T-cell (primary cell): Measurements from ENCODE around the gene APOF. TPM values are rescaled to one million over a fixed set of nuclear protein-coding genes. Genes with fewer than 3 reads are reported as not detected.

Experiments
- ATAC-seq, 4 experiments: fragments of 200-7000 bp in 3 of 4; fragments of 150-1000 bp in 1 of 4; cut with Tn5 transposase; replicated peaks in 1 of 4; 1 replicate in 3 of 4; 2 replicates in 1 of 4; pipeline ENCODE4 v1.10.0; 2021; ENCODE audit warnings: moderate library complexity in 3 of 4, mild to moderate bottlenecking in 2 of 4, moderate number of reproducible peaks in 1 of 4
- CTCF ChIA-PET, 2 donors: fragments of 300-600 bp; sonication (Branson Sonifier 250); formaldehyde crosslinking; loops; one replicate each; lab custom pipeline; 2022; ENCODE audit warnings: antibody characterized with exemption in 2 of 2; lab: Charles Lee
- POLR2A ChIA-PET, 2 donors: fragments of 300-600 bp; sonication (Branson Sonifier 250); formaldehyde crosslinking; loops; one replicate each; lab custom pipeline; 2022; ENCODE audit warnings: antibody characterized with exemption in 2 of 2; lab: Charles Lee
- DNase-seq, 35 experiments: peaks; one replicate each; pipeline versions ENCODE4 v3.0.0 to v3.0.0-alpha.2; 2013 to 2023
- H3K27ac ChIP-seq: one replicate; pipeline ENCODE4 v1.5.1; 2013; ENCODE audit warnings: low read length
- H3K27me3 ChIP-seq, 2 experiments: replicated peaks in 1 of 2; 1 replicate in 1 of 2; 2 replicates in 1 of 2; pipeline versions ENCODE4 v1.6.1 to v1.7.0; 2013; ENCODE audit warnings: low read length in 1 of 2, mixed read lengths in 1 of 2; ENCODE audit not compliant: control insufficient read depth in 2 of 2, insufficient read depth in 2 of 2; ENCODE audit errors: extremely low read depth in 1 of 2
- H3K36me3 ChIP-seq, 2 donors: 1 replicate in 1 of 2; 2 replicates in 1 of 2; pipeline versions ENCODE4 v1.6.1 to v1.7.0; 2013; ENCODE audit warnings: low read length in 1 of 2; ENCODE audit not compliant: control insufficient read depth in 2 of 2, insufficient read depth in 1 of 2; ENCODE audit errors: extremely low read depth in 1 of 2
- H3K4me1 ChIP-seq, 2 experiments: 1 replicate in 1 of 2; 2 replicates in 1 of 2; pipeline versions ENCODE4 v1.6.1 to v1.7.0; 2013; ENCODE audit warnings: low read length in 2 of 2, mixed read lengths in 1 of 2; ENCODE audit not compliant: insufficient read depth in 2 of 2, control insufficient read depth in 1 of 2; ENCODE audit errors: extremely low read depth in 1 of 2
- H3K4me3 ChIP-seq, 2 donors: 1 replicate in 1 of 2; 2 replicates in 1 of 2; pipeline versions ENCODE4 v1.5.1 to v1.7.0; 2013; ENCODE audit warnings: mild to moderate bottlenecking in 2 of 2, low read length in 1 of 2, moderate library complexity in 1 of 2; ENCODE audit not compliant: control insufficient read depth in 1 of 2; ENCODE audit errors: extremely low read depth in 1 of 2
- H3K9me3 ChIP-seq: 2 replicates; pipeline ENCODE4 v1.7.0; 2013
- H3K27ac Mint-ChIP-seq, 2 donors: one replicate each; pipeline ENCODE4 v1.8.0; 2020 to 2021; ENCODE audit warnings: mild to moderate bottlenecking in 2 of 2, mixed read lengths in 2 of 2
- H3K27me3 Mint-ChIP-seq, 2 donors: one replicate each; pipeline ENCODE4 v1.8.0; 2021 to 2022; ENCODE audit warnings: mixed read lengths in 2 of 2
- H3K36me3 Mint-ChIP-seq: one replicate; pipeline ENCODE4 v1.8.0; 2021; ENCODE audit warnings: mixed read lengths
- H3K4me1 Mint-ChIP-seq, 3 donors: one replicate each; pipeline ENCODE4 v1.8.0; 2020 to 2022; ENCODE audit warnings: mixed read lengths in 3 of 3, mild to moderate bottlenecking in 1 of 3
- H3K4me3 Mint-ChIP-seq, 3 donors: one replicate each; pipeline ENCODE4 v1.8.0; 2020 to 2022; ENCODE audit warnings: mild to moderate bottlenecking in 3 of 3, mixed read lengths in 3 of 3, moderate library complexity in 3 of 3
- H3K9me3 Mint-ChIP-seq, 3 donors: one replicate each; pipeline ENCODE4 v1.8.0; 2020 to 2022; ENCODE audit warnings: mixed read lengths in 3 of 3
- WGBS: methylation state at CpG from one replicate; pipeline ENCODE4 v1.1.5; 2013; ENCODE audit warnings: missing lambda C conversion rate; ENCODE audit not compliant: insufficient coverage; 5-methylcytosine and 5-hydroxymethylcytosine counted together
- total RNA-seq, 35 experiments: library from RNA in 6 of 35; stranded (reverse) in 6 of 35; fragments of 120-200 nt in 1 of 35; gene quantifications; one replicate each; pipeline versions ENCODE4 v1.2.1 to v1.2.4 and lab custom pipeline; 2013 to 2026

The APOF gene
- total RNA-seq, 5 donors from 2014 or later (not counting 1 experiment from before 2014, with no cell fraction given): not detected

DNA sequence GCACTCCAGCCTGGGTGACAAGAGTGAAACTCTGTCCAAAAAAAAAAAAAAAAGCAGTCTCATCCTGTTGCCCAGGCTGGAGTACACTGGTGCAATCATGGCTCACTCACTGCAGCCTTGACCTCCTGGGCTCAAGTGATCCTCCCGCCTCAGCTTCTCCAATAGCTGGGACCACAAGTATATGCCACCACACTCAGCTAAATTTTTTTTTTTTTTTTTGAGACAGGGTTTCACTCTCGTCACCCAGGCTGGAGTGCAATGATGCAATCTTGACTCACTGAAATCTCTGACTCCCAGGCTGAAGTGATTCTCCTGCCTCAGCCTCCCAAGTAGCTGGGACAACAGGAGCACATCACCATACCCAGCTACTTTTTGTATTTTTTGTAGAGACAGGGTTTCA is 41.6 kb downstream of the APOF start:
- ChIA-PET POLR2A (interaction anchor here (0.6 to 0.7 kb wide), 4 partner anchors 39 to 216 kb away, joined by 3 to 5 read pairs (median 4); partner anchors contain the start of gene STAT2 (in 1 of the 2)), CTCF (no interaction called here)
- Histone ChIP-seq H3K4me1 (peaks cover 0 to 6% of the 10 kb centered on the region in 2 experiments), H3K36me3 (peaks cover 6 to 55% of the 10 kb centered on the region in 2 donors), H3K4me3 (no peak overlapping the region), H3K27ac (no peak overlapping the region), H3K9me3 (no peaks in the 10 kb centered on the region), H3K27me3 (no peaks in the 10 kb centered on the region)
- no peak for DNase-seq
- ATAC-seq: no peak
- 100% methylated on average over 1 of the region's 2 CpGs for WGBS
- Mint-ChIP-seq H3K27ac (no peak overlapping the region), H3K27me3 (no peaks in the 10 kb centered on the region), H3K4me1 (peaks cover 0 to 6% (median 4%) of the 10 kb centered on the region in 3 donors), H3K36me3 (peaks cover 39% of the 10 kb centered on the region), H3K9me3 (no peaks in the 10 kb centered on the region), H3K4me3 (no peak overlapping the region)

DNA sequence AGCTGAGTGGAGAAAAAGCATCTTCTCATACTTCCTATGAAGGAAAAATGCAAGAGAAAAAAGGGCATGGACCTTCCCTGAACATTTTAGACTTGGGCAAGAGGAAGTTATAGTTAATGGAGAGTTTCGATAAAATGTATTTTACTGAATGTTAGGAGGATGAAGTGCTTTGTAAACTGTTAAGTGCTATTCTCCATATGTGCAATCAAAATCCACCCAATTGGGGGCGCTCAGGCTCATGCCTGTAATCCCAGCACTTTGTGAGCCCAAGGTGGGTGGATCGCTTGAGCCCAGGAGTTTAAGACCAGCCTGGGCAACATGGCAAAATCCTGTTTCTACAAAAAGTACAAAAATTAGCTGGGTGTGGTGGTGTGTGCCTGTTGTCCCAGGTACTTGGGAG is 45.0 kb downstream of the APOF start:
- Histone ChIP-seq H3K4me1 (peaks cover 9 to 17% of the 10 kb centered on the region in 2 experiments), H3K27me3 (no peaks in the 10 kb centered on the region), H3K27ac (no peak overlapping the region), H3K36me3 (peaks cover 0 to 29% of the 10 kb centered on the region in 2 donors), H3K9me3 (no peaks in the 10 kb centered on the region), H3K4me3 (no peak overlapping the region)
- ChIA-PET CTCF (interaction anchor here in 1 of 2 donors (2.7 kb wide), 1 partner anchor 146 kb away, joined by 15 read pairs; no protein-coding TSS in a partner anchor), POLR2A (no interaction called here)
- H3K4me3 Mint-ChIP-seq: no peak overlapping the region
- H3K36me3 Mint-ChIP-seq: peaks cover 12% of the 10 kb centered on the region
- DNase-seq (no peak), ATAC-seq (no peak)
- H3K27ac Mint-ChIP-seq: peak overlapping the region; percentile 19 to 44
- WGBS: 84% methylated on average over 2 of the region's 3 CpGs
- no peaks in the 10 kb centered on the region for H3K27me3 Mint-ChIP-seq
- peaks cover 11 to 19% (median 19%) of the 10 kb centered on the region in 3 donors for H3K4me1 Mint-ChIP-seq
- no peaks in the 10 kb centered on the region for H3K9me3 Mint-ChIP-seq

DNA sequence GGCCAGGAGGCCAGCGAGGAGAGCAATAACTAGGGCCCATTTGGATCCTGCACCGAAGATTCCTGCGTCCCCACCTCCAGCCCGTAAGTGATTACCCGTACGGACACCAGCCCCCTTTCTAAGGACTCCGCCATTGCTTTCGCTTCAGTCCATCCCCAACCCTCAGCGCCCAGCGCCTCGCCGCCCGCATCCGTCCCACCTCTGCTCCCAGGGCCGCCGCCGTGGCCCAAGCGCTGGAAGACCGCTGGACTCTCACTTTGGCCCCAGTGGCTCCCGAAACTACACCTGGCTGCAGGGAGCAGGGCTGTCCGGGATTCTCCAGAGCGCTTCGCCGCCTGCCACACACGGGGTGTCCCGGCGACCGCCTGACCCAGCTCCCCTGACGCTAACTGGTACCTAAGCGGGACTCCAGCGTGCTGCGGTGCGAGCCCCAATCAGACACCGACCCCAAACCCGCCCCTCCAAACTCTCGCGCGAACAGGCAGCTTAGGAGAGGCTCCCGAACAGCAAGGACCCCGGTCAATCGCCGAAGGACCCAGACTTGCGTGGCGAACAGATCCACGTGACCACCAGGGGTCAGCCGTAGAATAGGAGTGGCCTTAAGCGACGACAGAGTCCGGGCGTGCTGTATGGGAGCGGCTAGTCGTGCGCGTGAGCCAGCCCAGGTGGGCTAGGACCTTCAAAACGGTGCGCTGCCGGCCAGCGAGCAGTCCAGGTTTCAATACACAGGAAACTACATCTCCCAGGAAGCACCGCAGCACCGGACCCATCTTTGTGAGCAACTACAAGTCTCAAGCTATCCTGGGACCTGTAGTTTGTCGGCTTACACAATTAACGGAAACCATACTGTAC is 46.8 kb downstream of the APOF start, which contains the start of gene CNPY2:
CNPY2 (minus strand) TSS at position 367 of the 852 bp plus-strand sequence. CDS start 771 bp downstream, outside the sequence.
- Mint-ChIP-seq H3K9me3 (no peaks in the 10 kb centered on the region), H3K27me3 (no peaks in the 10 kb centered on the region), H3K4me3 (peak within 1 kb of the TSS; percentile 97 to 99 (median 97)), H3K4me1 (peaks cover 11 to 19% (median 19%) of the 10 kb centered on the region in 3 donors), H3K27ac (peak within 1 kb of the TSS; percentile 97 to 99), H3K36me3 (peaks cover 7% of the 10 kb centered on the region)
- Histone ChIP-seq H3K4me3 (peak within 1 kb of the TSS; percentile 66 to 96), H3K27me3 (no peaks in the 10 kb centered on the region), H3K4me1 (peaks cover 9 to 17% of the 10 kb centered on the region in 2 experiments), H3K36me3 (peaks cover 0 to 32% of the 10 kb centered on the region in 2 donors), H3K9me3 (no peaks in the 10 kb centered on the region), H3K27ac (peak within 1 kb of the TSS; percentile 79)
- ChIA-PET CTCF (interaction anchor here (0.5 to 2.7 kb wide), 14 partner anchors 10 to 342 kb away, joined by 3 to 21 read pairs (median 4); partner anchors contain the start of genes COQ10A (in 1 of the 2), IL23A (in 1 of the 2), PA2G4 (in 1 of the 2) and PAN2 (in 1 of the 2)), POLR2A (interaction anchor here (0.6 to 2.0 kb wide), 7 partner anchors 14 to 410 kb away, joined by 3 to 17 read pairs (median 4); partner anchors contain the start of gene STAT2 (in 2 of the 2))
- DNase-seq (peak; percentile 86 to 97 (median 91)), ATAC-seq (peak; percentile 90 to 94 (median 92))
- under 1% methylated on average over 60 of the region's 62 CpGs for whole genome bisulfite sequencing

DNA sequence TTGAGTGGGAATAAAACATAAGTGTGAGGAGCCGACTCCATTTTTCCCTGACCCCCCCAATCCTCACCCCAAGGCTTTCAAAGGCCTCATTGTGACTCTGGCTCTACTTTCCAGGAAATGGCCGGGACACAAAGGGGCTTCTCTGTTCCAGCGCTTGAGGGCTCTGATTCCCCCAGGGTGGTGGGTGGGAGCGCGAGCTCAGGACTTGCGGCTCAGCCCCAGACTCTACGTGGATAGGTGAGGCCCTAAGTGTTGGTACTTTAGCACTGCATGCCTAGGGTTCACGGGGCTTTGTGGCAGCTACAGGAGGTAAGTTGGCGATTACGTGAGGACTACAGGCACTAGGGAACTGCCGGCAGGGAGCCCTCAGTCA is 47.4 kb downstream of the APOF start:
- Histone ChIP-seq H3K4me3 (peak overlapping the region; percentile 66 to 96), H3K9me3 (no peaks in the 10 kb centered on the region), H3K27ac (peak overlapping the region; percentile 79), H3K4me1 (peaks cover 9 to 17% of the 10 kb centered on the region in 2 experiments), H3K27me3 (no peaks in the 10 kb centered on the region), H3K36me3 (peaks cover 2 to 38% of the 10 kb centered on the region in 2 donors)
- no peaks in the 10 kb centered on the region for H3K9me3 Mint-ChIP-seq
- ChIA-PET CTCF (interaction anchor here in 1 of 2 donors (0.6 to 2.7 kb wide), 8 partner anchors 18 to 211 kb away, joined by 3 to 21 read pairs (median 6); partner anchors contain the start of genes IL23A, PA2G4, PAN2 and SMARCC2), POLR2A (interaction anchor here in 1 of 2 donors (0.5 to 2.0 kb wide), 4 partner anchors 16 to 321 kb away, joined by 3 to 17 read pairs (median 8); partner anchors contain the start of gene STAT2)
- H3K27me3 Mint-ChIP-seq: no peaks in the 10 kb centered on the region
- ATAC-seq (no peak), DNase-seq (peak in 2 of 35 experiments; percentile 6 to 11)
- peak overlapping the region; percentile 97 to 99 for H3K27ac Mint-ChIP-seq
- peak overlapping the region; percentile 97 to 99 (median 97) for H3K4me3 Mint-ChIP-seq
- peaks cover 11 to 19% (median 19%) of the 10 kb centered on the region in 3 donors for H3K4me1 Mint-ChIP-seq
- peaks cover 7% of the 10 kb centered on the region for H3K36me3 Mint-ChIP-seq
- 0% methylated on average over 9 of the region's 11 CpGs for WGBS

DNA sequence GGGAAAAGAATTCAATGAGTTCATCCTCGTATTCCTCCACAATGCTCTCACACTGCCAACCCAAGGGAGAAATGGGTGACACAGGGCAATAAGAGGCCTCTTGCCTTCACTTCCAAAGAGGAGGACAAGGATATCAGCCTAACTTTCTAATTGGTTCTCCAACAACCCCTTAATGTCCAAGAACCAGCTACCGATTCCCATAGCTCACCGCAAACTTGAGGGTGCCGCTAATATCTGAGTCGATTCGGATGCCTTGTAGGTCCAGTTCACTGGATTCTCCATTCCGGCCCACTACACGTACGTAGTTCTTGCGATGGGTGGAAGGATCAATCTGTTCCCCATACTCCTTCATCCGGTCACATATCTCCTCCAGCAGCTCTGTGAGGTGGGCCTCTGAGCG is 51.7 kb downstream of the APOF start:
- Histone ChIP-seq H3K27ac (no peak overlapping the region), H3K27me3 (no peaks in the 10 kb centered on the region), H3K4me1 (peaks cover 9 to 12% of the 10 kb centered on the region in 2 experiments), H3K36me3 (peaks cover 2 to 40% of the 10 kb centered on the region in 2 donors), H3K9me3 (no peaks in the 10 kb centered on the region), H3K4me3 (no peak overlapping the region)
- Mint-ChIP-seq H3K9me3 (no peaks in the 10 kb centered on the region), H3K27me3 (no peaks in the 10 kb centered on the region), H3K36me3 (peaks cover 14% of the 10 kb centered on the region), H3K27ac (no peak overlapping the region), H3K4me1 (peaks cover 11 to 15% (median 13%) of the 10 kb centered on the region in 3 donors), H3K4me3 (no peak overlapping the region)
- ATAC-seq (no peak), DNase-seq (no peak)
- ChIA-PET POLR2A (interaction anchor here (0.5 to 0.7 kb wide), 3 partner anchors 19 to 232 kb away, joined by 3 to 4 read pairs (median 3); no protein-coding TSS in a partner anchor), CTCF (interaction anchor here in 1 of 2 donors (0.6 kb wide), 1 partner anchor 25 kb away, joined by 7 read pairs; no protein-coding TSS in a partner anchor)
- 99% methylated on average over 11 of the region's 12 CpGs for WGBS
